ENCODE results near the gene PLA2G2F.

Gene PLA2G2F

GRCh38 chr1:20168564-20169491, 29.7 kb downstream of the PLA2G2F start:
- no peak for DNase-seq (ENCODE audit: low read depth)

DNA sequence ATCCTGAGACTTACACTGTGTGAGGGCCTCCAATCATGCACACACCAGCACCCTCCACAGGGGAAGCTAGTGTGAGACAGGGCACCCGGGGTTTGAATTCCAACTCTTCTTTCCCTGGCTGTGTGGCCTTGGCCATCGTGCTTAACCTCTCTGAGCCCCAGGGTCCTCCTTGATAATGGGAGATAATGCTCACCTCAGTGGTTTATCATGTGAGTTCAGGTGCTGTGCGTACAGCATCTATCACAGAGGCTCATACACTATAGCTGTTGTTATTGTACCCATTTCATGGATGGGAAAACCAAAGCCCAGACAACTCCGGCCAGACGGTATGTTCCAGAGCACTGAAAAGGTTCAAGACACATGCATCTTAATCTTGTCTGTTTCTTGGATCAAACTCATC, 30.8 kb downstream of the PLA2G2F start:
- DNase-seq (ENCODE audit: low read depth) = no peak

DNA sequence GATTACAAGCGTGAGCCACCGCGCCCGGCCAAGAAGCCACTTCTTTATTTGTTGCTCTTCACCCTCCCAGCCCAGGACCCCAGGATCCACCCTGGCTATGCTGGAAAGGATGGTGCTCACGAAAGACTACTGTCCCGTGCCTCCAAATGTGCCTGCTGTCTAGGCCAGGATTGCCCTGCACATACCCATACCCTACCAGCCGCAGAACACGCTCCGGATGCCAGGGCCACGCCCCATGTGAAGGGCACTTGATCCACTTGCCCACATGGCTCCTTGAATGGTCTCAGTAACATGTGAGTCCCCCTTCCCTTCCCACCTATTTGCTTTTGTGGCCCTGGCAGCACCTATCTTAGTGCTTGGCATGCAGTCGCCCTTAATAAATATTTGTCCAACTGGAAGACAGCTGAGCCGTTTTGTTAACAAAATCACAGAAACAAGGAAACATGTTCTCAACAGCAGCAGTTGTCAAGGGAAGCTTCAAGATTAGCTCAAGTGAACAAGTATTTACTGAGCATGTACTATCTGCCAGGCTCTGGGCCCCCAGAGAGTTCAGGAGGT, 33.0 kb downstream of the PLA2G2F start:
- DNase-seq (ENCODE audit: low read depth) = no peak

DNA sequence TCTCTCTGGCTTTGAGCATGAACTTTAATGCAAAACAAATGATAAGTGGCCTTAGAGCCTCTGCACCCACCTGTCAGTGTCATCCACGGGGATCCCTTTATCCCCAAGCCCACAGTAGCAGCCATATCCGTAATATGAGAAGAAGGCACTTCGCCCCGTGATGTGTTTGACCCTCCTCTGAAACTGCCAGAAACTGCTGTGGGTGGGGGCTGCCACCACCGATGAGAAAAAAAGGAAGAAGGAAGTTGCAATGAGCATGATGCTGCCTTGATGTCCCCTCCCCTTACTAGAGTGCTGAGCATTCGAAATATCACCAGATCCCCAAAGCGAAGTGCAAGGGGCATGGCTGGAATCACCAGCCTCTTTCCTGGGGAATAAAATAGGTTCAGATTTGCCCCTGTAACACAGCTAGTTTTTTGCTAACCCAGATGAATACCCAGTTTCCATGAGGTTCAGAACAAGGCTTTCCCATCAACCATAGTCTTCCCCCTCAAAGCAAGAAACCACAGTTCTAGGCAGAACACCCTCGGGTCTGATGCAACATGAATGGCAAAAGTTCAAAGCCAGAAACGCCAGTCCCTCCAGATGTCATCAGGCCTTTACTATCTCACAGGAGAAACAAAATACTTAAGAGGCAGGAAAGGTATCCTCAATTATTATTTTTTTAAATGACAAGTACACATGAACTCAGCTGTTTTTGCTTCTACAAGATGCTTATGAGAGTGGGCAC, 36.0 kb downstream of the PLA2G2F start:
- no peak for DNase-seq (ENCODE audit: low read depth)

DNA sequence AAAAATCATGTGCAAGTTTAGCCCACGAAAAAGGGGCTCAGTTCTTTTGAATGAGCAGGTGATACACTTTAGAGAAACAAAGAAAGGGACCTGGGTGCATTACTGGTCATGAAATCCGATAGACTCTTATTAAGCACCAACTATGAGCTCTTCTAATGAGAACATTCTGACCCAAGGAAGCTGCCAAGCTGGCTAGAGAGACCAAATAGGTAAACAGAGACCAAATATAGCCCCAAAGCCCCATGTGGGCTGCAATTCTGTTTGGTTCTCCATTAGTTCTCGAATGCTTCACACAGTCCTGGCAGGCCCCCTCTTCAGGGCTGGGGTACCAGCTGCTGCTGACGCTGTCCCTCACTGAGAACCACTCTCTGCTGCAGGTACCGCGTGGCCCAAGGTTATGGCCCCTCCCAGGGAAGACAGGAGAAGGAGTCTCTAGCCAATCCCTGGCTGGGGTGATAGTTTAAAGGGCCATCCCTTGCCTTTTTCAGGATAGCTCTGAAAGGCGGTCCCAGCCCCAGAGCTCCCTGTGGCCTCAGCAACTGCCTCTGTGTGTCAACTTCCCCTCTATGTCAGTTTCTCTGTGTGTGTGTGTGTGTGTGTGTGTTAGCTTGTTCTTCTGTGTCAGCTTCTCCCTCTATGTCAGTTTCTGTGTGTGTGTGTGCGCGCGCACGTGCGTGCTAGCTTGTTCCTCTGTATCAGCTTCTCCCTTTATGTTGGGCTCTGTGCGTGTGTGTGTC, 39.7 kb downstream of the PLA2G2F start:
- no peak for DNase-seq (ENCODE audit: low read depth)

GRCh38 chr1:20179371-20180128, 40.4 kb downstream of the PLA2G2F start:
- DNase-seq (ENCODE audit: low read depth) = no peak

DNA sequence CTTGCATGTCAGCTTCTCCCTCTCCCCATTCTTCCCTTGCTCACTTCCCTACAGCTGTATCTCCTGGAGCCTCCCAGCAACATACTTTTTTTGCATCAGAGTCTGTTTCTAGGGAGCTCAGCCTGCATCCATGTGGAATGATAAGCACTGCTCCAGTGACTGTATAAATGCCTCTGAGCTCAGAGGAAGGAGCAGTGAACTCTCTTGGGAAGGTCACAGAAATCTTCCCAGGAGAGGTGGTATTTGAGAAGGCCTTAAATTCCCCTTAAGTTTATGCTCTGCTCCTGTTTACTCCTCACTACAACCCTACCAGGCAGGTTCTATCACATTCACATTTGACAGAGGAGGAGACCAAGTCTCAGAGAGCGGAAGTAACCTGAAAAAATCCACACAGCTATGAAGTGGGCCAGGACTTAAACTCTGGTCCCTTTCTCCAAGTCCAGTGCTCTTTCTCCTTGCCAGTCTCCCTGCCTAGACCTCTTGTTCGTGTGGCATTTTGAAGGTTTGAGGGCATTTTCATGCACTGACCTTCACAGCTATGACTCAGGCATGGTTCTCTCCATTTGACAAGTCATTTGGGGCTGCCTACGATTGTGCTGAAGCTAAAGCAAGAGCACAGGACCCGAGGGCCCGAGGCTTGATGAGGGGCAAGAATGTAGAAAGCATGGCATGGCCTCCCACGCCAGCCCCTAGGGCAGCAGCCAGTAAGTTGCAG, 41.2 kb downstream of the PLA2G2F start:
- no peak for DNase-seq (ENCODE audit: low read depth)

DNA sequence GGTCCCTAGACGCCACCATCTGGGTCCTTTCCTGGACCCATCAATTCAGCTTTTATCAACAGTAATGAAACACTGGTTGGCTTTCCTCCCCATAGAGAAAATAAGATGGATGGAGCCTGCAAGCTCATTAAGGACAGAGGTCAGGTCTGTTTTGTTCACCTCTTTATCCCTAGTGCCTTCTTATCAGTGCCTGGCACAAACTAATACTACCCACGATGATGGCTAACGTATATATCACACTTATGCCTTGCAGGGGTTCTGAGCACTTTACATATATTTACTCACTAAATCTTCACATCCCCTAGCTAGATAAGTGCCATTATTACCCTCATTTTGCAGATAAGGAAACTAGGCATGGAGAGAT, 41.7 kb downstream of the PLA2G2F start:
- no peak for DNase-seq (ENCODE audit: low read depth)

DNA sequence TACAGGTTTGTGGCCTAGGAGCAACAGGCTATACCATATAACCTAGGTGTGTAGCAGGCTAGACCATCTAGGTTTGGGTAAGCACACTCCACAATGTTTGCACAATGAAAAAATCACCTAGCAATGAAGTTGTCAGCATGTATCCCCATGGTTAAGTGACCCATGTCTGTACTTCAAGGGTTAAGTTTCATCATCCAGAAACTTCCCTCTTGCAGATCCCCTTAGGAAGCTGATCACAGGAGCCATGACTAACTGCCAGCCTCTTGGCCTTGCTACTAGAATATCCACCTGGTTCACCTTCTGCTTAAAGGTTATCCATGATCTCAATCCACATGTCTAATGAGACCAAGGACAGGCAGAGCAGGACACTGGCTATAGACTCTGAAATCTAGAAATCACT, 43.3 kb downstream of the PLA2G2F start:
- no peak for DNase-seq (ENCODE audit: low read depth)

DNA sequence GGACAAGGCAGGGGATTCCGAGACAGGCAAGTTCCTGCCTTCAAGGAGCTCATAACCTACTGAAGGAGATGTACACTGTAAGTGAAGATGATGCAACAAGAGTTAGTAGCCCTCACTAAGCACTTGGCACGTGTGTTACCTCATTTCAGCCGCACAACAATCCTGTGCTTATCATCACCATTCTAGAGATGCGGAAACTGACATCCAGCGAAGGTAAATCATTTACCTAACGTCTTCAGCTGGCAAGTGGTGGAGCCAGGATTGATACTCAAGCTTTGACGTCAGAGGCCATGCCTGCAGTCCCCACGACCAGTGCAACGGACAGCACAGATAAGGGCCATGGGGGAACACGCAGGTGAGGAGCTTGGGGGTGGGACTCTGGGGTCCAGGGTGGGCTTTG, 43.9 kb downstream of the PLA2G2F start:
- DNase-seq (ENCODE audit: low read depth) = no peak

- no peak for DNase-seq (ENCODE audit: low read depth)
Measured at GRCh38 chr1:20183616-20184271, 44.6 kb downstream of the PLA2G2F start.

DNA sequence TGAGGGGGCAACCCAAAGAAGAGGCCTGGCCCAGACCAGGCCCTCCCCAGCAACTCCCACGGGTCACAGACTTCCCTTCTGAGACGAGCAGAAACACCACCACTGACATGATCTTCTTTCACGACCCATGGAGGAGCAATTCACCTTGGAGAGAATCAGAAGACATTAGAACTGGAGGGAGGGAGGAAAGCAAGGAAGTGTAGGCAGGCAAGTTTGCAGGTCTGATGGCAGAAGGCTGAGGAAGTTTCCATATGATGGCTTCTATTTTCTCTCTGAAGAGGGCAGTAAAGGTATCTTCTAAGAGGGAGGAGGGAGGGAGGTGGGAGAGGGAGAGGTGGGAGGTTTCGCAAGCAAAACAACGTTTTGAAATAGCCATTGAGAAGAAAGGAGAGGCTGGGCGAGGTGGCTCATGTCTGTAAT, 45.4 kb downstream of the PLA2G2F start:
- no peak for DNase-seq (ENCODE audit: low read depth)

GRCh38 chr1:20184997-20185833, 46.1 kb downstream of the PLA2G2F start:
- DNase-seq (ENCODE audit: low read depth) = no peak

DNA sequence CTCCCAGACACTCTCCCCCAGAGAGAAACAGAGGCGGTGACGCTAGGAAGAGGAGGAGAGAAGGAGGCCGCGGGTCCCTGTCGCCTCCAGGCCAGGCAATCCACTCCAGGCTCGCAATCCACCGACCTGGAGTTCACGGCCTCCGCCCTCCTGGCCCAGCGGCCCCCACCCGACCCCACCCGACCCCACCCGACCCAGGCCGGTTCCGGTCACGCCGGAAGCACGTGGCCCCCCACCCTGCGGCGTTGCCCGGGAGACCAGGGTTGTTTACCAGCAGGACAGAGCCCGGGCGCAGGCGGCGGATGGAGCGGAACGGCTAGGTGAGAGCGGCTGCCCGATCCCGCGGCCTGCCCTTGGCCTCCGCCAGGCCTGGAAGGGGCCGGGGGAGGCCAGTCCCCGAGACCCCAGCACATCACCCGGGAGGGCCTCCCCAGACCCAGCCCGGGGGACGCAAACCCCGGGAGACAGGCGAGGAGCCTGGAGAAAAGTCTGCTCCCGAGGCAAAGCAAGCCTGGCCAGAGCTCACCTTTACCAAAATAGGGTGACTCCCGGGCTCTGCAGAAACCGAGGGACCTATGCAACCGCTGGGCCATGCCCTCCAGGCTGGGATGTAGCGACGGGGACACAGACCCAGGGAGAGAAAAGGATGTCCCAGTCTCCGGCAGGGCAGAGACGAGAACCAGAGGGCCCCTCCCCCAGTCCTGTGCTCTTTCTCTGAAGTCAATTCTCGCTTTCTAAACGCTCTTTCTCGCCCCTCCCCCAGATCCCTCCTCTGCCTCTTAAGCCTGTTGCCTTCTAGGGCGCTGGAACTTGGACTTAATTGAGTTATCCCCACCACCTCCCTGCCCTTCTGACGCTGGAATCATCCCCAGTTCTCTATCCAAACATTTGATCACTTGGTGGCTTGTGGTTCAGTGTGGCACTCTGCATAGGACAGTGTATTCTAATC, 47.0 kb downstream of the PLA2G2F start, which contains the start of the genes PLA2G2C and UBXN10:
Gene PLA2G2C, minus strand, starts transcription at position 685 of the 949 bp plus-strand sequence. CDS start 9,155 bp downstream, outside the sequence.
Gene UBXN10, plus strand, starts transcription at position 263 of the 949 bp plus-strand sequence. CDS start 4,466 bp downstream, outside the sequence.
- no peak for DNase-seq (ENCODE audit: low read depth)

DNA sequence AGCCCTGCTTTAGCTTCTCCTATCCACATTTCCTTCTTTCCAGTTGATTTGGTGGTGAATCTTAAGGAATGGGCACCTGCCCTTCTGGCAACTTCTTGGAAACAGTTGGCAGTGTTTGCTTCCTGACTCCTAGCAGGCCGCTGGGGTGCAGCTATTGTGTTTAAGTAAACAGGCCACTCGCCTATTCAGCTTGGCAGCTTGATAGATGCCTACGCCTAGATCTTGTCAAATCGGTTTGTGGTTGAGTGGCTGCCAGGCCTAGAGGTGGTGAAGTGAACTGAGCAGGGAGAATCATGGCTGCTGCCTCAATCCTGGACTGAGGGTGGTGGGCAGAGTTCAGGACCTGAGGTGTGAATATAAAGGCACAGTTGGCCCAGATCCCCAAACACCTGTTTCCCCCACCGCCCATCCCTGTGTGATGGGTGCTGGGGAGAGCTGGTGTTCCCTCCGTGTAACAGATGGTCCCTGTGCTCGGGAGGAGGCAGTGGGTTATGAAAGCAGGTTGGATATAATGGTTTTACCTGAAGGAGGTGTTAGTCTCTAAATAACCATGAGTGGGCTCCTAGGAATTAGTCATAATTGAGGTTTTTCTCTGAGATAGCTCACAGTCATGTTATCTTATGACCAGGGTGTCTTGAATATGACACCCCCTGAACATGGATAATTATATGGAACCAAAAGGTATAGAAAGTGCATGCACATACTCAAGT, 48.1 kb downstream of the PLA2G2F start:
- no peak for DNase-seq (ENCODE audit: low read depth)

GRCh38 chr1:20187813-20188454, 48.8 kb downstream of the PLA2G2F start:
- no peak for DNase-seq (ENCODE audit: low read depth)

GRCh38 chr1:20188455-20188817, 49.3 kb downstream of the PLA2G2F start:
- DNase-seq (ENCODE audit: low read depth) = no peak
